GM10266 (cell line): ENCODE data around the gene GMPR.
"Not testable (repeated sequence)": the region's sequence is repeated elsewhere in the genome, so short reads cannot be mapped to it uniquely, and the experiment has no call there.

Experiments
- DNase-seq: peaks from one replicate; pipeline ENCODE4 v3.0.0; 2012; ENCODE audit errors: extremely low spot score
- TF ChIP-seq, protein P1 (sequence below): IDR thresholded peaks from 2 replicates; pipeline ENCODE4 v1.5.1; 2012; ENCODE audit warnings: mild to moderate bottlenecking, low read depth; ENCODE audit not compliant: control insufficient read depth, insufficient read depth; ENCODE audit errors: missing control alignments

Gene GMPR

DNA sequence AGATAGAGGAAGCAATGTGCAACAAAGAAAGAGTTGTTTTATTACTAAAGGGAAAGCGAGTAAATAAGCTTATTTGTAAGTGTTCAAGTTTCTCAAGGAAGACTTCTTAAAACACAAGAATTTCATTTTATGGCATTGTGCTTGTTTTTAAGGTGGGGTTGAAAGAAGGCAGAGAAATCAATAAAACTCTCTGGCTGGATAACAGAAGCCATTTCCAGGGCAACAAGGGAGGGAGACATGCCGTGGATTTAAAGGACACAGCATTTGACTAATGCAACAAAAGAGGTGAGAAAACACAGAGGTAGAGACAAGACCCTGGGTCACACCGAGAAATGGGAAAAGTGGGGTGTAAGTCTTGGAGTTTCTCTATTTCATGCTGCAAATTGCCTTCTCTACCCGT, 28.8 kb upstream of the GMPR start:
- TF ChIP-seq, protein P1, sequence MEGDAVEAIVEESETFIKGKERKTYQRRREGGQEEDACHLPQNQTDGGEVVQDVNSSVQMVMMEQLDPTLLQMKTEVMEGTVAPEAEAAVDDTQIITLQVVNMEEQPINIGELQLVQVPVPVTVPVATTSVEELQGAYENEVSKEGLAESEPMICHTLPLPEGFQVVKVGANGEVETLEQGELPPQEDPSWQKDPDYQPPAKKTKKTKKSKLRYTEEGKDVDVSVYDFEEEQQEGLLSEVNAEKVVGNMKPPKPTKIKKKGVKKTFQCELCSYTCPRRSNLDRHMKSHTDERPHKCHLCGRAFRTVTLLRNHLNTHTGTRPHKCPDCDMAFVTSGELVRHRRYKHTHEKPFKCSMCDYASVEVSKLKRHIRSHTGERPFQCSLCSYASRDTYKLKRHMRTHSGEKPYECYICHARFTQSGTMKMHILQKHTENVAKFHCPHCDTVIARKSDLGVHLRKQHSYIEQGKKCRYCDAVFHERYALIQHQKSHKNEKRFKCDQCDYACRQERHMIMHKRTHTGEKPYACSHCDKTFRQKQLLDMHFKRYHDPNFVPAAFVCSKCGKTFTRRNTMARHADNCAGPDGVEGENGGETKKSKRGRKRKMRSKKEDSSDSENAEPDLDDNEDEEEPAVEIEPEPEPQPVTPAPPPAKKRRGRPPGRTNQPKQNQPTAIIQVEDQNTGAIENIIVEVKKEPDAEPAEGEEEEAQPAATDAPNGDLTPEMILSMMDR, result no peak
- DNase-seq, result no peak

DNA sequence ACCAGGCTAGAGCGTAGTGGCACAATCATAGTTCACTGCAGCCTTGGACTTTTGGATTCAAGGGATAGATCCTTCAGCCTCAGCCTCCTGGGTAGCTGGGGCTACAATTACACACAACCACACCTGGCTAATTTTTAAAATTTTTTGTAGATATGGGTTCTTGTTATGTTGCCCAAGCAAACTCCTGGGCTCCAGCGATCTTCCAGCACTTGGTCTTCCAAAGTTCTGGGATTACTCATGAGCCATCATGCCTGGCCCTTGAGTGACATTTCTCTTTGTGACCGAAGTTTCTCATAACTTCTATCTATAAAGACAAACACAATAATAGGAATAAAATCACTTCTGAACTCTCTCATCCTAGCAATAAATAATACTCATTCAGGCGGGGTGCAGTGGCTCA, 26.1 kb upstream of the GMPR start:
- no peak for DNase-seq
- TF ChIP-seq, protein P1, result no peak

DNA sequence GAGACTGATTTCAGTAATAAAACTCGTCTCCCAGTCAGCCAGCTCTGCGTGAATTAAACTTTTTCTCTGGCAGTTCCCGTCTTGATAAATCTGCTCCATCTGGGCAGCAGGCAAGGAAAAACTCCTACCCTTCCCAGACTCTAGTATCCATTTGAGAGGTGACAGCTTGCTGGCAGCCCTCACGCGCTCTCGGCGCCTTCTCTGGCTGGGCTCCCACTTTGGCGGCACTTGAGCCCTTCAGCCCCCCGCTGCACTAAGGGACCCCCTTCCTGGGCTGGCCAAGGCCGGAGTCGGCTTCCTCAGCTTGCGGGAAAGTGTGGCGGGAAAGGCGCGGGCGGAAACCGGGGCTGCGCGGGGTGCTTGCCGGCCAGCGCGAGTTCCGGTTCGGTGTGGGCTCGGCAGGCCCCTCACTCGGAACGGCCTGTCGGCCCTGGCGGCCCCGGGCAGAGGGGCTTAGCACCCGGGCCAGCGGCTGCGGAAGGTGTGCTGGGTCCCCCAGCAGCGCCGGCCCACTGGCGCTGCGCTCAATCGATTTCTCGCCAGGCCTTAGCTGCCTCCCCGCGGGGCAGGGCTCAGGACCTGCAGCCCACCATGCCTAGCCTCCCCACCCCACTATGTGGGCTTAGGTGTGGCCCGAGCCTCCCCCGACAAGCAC, 21.8 kb upstream of the GMPR start:
- TF ChIP-seq, protein P1, result no peak
- no peak for DNase-seq

DNA sequence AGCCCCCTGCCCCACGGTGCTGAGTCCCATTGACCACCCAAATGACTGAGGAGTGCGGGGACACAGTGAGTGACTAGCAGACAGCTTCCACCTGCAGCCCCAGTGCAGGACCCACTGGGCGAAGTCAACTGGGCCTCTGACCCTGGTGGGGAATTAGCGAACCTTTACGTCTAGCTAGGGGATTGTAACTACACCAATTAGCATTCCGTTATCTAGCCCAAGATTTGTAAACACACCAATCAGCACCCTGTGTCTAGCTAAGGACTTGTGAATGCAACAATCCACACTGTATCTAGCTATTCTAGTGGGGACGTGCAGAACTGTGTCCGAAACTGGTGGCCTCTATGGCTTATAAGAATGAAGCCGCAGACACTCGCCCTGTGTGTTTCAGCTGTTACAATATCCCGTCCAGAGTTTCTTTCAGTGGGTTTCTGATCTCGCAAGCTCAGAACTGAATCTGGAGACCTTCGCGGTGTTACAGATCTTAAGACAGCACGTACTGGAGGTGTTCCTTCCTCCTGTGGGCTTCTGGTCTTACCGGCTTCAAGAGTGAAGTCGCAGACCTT, 21.1 kb upstream of the GMPR start:
- TF ChIP-seq, protein P1, result no peak
- DNase-seq, result no peak

DNA sequence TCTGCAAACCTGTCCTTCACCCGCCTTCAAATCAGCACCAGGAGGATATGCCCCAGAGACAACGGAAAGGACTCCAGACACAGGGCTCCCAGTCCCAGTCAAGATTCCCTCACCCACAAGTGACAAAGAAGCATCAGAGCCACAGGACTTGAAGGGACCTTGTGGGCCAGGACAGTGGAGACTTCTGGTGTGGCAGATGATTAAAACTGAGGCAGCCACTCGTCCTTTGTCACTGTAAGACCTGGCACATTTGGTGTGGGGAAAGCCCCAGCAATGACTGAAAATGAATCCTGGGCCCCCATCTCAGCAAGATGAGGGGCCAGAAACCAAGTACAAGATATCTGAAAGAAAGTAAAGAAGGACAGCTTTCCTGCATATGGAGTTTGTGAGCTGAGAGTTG, 15.6 kb upstream of the GMPR start:
- DNase-seq, result no peak
- TF ChIP-seq, protein P1, result no peak

DNA sequence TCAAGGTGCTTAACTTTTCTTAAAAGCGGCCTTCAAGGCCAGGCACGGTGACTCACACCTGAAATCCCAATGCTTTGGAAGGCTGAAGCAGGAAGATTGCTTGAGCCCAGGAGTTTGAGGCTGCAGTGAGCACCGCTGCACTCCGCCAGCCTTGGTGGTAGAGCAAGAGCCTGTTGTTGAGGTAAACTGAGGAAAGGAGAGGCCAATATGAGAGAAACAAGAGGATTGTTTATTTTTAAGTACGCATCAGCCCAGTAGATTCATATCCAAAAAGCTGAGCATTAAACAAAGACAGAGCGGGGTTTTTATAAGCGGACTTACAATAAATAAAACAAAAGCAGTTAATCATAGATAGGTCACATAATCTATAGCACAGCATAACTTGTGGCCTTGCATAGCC, 15.0 kb upstream of the GMPR start:
- no peak for DNase-seq
- TF ChIP-seq, protein P1, result no peak

DNA sequence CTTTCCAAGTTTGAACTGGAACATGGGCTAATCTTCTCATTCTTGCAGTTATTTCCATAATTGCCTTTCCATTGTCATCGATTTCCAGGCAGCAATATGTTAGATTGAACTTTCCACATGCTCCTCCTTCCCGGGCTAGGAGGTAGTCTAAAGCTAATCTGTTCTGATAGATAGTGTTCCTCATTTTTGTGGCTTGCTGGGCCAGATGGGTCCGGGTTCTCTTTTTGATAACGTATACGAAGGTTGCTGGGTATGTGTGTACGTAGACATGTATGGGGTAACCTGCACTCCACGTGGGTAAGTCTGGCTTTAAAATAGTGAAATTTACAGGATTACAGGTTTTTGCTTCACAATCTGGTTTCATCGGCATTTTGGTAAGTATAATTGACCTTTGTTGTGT, 14.0 kb upstream of the GMPR start:
- DNase-seq, result no peak
- TF ChIP-seq, protein P1, result no peak

DNA sequence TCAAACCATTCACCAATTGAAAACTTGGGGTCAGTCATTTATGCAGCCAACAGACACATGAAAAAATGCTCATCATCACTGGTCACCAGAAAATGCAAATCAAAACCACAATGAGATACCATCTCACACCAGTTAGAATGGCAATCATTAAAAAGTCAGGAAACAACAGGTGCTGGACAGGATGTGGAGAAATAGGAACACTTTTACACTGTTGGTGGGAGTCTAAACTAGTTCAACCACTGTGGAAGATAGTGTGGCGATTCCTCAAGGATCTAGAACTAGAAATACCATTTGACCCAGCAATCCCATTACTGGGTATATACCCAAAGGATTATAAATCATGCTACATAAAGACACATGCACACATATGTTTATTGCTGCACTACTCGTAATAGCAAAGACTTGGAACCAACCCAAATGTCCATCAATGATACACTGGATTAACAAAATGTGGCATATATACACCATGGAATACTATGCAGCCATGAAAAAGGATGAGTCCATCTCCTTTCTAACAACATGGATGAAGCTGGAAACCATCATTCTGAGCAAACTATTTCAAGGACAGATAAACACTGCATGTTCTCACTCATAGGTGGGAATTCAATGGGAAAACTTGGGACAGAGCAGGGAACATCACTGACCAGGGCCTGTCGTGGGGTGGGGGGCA, 13.2 kb upstream of the GMPR start:
- DNase-seq, result not testable (repeated sequence)

DNA sequence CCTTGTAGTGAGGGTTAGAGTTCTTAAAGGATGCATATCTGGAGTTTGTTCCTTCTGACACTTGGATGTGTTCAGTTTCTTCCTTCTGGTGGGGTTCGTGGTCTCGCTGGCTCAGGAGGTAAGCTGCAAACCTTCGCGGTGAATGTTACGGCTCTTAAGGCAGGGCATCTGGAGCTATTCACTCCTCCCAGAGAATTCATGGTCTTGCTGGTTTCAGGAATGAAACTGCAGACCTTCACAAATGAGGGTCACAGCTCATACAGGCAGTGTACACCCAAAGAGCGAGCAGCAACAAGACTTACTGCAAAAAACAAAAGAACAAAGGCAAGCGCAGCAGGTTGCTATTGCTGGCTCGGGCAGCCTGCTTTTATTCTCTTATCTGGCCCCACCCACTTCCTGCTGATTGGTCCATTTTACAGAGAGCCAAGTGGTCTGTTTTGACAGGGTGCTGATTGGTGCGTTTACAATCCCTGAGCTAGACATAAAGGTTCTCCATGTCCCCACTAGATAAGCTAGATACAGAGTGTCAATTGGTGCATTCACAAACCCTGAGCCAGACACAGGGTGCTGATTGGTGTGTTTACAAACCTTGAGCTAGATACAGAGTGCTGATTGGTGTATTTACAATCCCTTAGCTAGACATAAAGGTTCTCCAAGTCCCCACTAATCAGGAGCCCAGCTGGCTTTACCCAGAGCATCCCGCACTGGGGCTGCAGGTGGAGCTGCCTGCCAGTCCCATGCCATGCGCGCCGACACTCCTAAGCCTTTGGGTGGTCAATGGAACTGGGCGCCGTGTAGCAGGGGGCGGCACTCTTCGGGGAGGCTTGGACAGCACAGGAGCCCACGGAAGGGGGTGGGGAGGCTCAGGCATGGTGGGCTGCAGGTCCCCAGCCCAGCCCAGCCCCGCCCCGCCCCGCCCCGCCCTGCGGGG, 12.0 kb upstream of the GMPR start:
- not testable (repeated sequence) for DNase-seq
